Liver (tissue), 9 donors: Measurements from ENCODE around the gene NMD3. TPM values are rescaled to one million over a fixed set of nuclear protein-coding genes. Genes with fewer than 3 reads are reported as not detected.
"Not testable (repeated sequence)": the region's sequence is repeated elsewhere in the genome, so short reads cannot be mapped to it uniquely, and the experiment has no call there.

Source experiments
- DNase-seq: peaks from one replicate; pipeline ENCODE4 v3.0.0-alpha.2; 2017; ENCODE audit warnings: low spot score
- H3K27ac ChIP-seq, 2 donors: one replicate each; pipeline ENCODE4 v1.7.0; 2013; ENCODE audit warnings: inconsistent platforms in 2 of 2, low read length in 2 of 2, control low read depth in 1 of 2, low read depth in 1 of 2, mild to moderate bottlenecking in 1 of 2
- H3K27me3 ChIP-seq, 4 donors: one replicate each; pipeline versions ENCODE4 v1.6.1 to v1.7.0; 2013; ENCODE audit warnings: low read length in 3 of 4, inconsistent platforms in 1 of 4, mild to moderate bottlenecking in 1 of 4, moderate library complexity in 1 of 4; ENCODE audit not compliant: control insufficient read depth in 4 of 4, insufficient read depth in 4 of 4
- H3K36me3 ChIP-seq, 4 donors: one replicate each; pipeline versions ENCODE4 v1.6.1 to v1.7.0; 2013; ENCODE audit warnings: low read length in 3 of 4, mild to moderate bottlenecking in 3 of 4, low read depth in 1 of 4, moderate library complexity in 1 of 4; ENCODE audit not compliant: control insufficient read depth in 4 of 4, insufficient read depth in 3 of 4
- H3K4me1 ChIP-seq, 4 donors: one replicate each; pipeline versions ENCODE4 v1.6.1 to v1.7.0; 2013; ENCODE audit warnings: low read length in 3 of 4, mild to moderate bottlenecking in 3 of 4, moderate library complexity in 1 of 4; ENCODE audit not compliant: control insufficient read depth in 4 of 4, insufficient read depth in 4 of 4
- H3K4me3 ChIP-seq, 3 donors: one replicate each; pipeline versions ENCODE4 v1.6.1 to v1.7.0; 2013; ENCODE audit warnings: low read length in 3 of 3, control low read depth in 1 of 3, low read depth in 1 of 3, mild to moderate bottlenecking in 1 of 3
- H3K9ac ChIP-seq, 2 donors: one replicate each; pipeline ENCODE4 v1.7.0; 2013; ENCODE audit warnings: low read length in 2 of 2, mild to moderate bottlenecking in 2 of 2, moderate library complexity in 2 of 2, control low read depth in 1 of 2, low read depth in 1 of 2
- H3K9me3 ChIP-seq, 4 donors: one replicate each; pipeline versions ENCODE4 v1.6.1 to v1.7.0; 2013; ENCODE audit warnings: low read length in 3 of 4; ENCODE audit not compliant: control insufficient read depth in 4 of 4
- EGR1 ChIP-seq, 2 donors: IDR thresholded peaks; 2 replicates each; pipeline ENCODE4 v1.6.1; 2016 to 2018; ENCODE audit warnings: antibody characterized with exemption in 2 of 2, low read depth in 2 of 2
- FOXA1 ChIP-seq: IDR thresholded peaks from 2 replicates; pipeline ENCODE4 v1.6.1; 2016; ENCODE audit warnings: antibody characterized with exemption
- FOXA2 ChIP-seq: IDR thresholded peaks from 2 replicates; pipeline ENCODE4 v1.6.1; 2016; ENCODE audit warnings: antibody characterized with exemption
- GABPA ChIP-seq, 2 donors: IDR thresholded peaks in 1 of 2; conservative IDR thresholded peaks in 1 of 2; 2 replicates each; pipeline ENCODE4 v1.6.1; 2016; ENCODE audit warnings: antibody characterized with exemption in 2 of 2, mild to moderate bottlenecking in 1 of 2, moderate library complexity in 1 of 2
- HNF4A ChIP-seq, 2 donors: conservative IDR thresholded peaks; 2 replicates each; pipeline ENCODE4 v1.6.1; 2016; ENCODE audit warnings: antibody characterized with exemption in 2 of 2, mild to moderate bottlenecking in 2 of 2
- NR2F2 ChIP-seq: IDR thresholded peaks from 2 replicates; pipeline ENCODE4 v1.6.1; 2016; ENCODE audit warnings: antibody characterized with exemption
- RAD21 ChIP-seq, 2 donors: IDR thresholded peaks; 2 replicates each; pipeline ENCODE4 v1.6.1; 2016; ENCODE audit warnings: antibody characterized with exemption in 2 of 2, mild to moderate bottlenecking in 2 of 2
- SP1 ChIP-seq: IDR thresholded peaks from 2 replicates; pipeline ENCODE4 v1.6.1; 2018; ENCODE audit warnings: antibody characterized with exemption, mild to moderate bottlenecking
- TAF1 ChIP-seq: conservative IDR thresholded peaks from 2 replicates; pipeline ENCODE4 v1.6.1; 2016; ENCODE audit warnings: antibody characterized with exemption, mild to moderate bottlenecking
- WGBS: extraction: QIAGEN DNeasy Blood & Tissue Kit; methylation state at CpG from one replicate; pipeline ENCODE4 v1.1.7; 2013; 5-methylcytosine and 5-hydroxymethylcytosine counted together
- polyA plus RNA-seq, 2 donors: library from polyadenylated mRNA; stranded (reverse) in 1 of 2; unstranded in 1 of 2; fragments of 200-250 nt in 1 of 2; fragments of >200 nt in 1 of 2; fragmentation: Nextera tagmentation in 1 of 2; extraction: Ambion mirVana in 1 of 2; gene quantifications; one replicate each; pipeline versions ENCODE4 v1.2.1 to v1.2.3, GENCODE V29; 2013 to 2015
- total RNA-seq, 2 donors: library from RNA; depleted of rRNA; stranded (reverse); fragments of >200 nt; gene quantifications; one replicate each; pipeline ENCODE4 v1.2.3, GENCODE V29; 2014
- TF ChIP-seq, protein P1 (sequence below): fragments of 150-350 bp; IDR thresholded peaks from 2 replicates; pipeline ENCODE4 v1.5.1; 2017; ENCODE audit warnings: improper control_type of control experiment, low read depth, low read length; ENCODE audit not compliant: missing input control
- TF ChIP-seq, protein P2 (sequence below): IDR thresholded peaks from 2 replicates; pipeline ENCODE4 v1.6.1; 2016; ENCODE audit warnings: antibody characterized with exemption
- TF ChIP-seq, protein P3 (sequence below): IDR thresholded peaks from 2 replicates; pipeline ENCODE4 v1.6.1; 2016; ENCODE audit warnings: antibody characterized with exemption, mild to moderate bottlenecking
- TF ChIP-seq, protein P4 (sequence below): IDR thresholded peaks from 2 replicates; pipeline ENCODE4 v1.6.1; 2016; ENCODE audit warnings: antibody characterized with exemption
- donor health status: healthy.
- donor health status: healthy.
- donor health status: healthy.
- donor health status: healthy.
- donor health status: healthy.

NMD3 gene
- total and polyA plus RNA-seq, 4 donors: 19.9 to 58.7 (median 36.6) TPM

DNA sequence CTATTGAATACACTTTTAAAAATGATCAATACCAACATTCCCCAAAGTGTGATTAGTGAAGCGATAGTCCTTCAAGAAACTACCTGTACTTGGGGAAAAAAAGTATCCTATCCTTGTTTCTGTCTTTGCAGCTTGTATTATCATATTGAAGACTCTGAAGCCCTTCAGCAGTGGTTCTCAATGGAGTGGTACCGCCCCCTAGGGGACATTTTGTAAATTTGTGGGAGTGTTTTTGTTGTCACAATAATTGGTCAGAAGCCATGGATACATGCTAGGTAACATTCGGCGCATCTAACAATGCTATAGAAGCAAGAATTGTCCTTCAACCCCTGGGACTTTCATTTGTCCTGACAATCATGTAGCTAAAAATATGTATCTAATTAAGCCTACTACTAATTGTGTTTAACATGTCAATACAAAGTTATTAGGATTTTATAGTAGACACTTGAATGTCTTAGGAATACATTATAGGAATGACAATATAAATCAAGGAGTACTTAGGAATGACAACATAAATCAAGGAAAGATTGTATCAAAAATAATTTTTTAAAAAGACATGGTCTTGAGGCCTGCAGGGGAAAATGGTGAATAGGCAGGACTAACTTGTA, 53.7 kb downstream of the NMD3 start:
- TF ChIP-seq NR2F2: no peak
- TF ChIP-seq, protein P1, sequence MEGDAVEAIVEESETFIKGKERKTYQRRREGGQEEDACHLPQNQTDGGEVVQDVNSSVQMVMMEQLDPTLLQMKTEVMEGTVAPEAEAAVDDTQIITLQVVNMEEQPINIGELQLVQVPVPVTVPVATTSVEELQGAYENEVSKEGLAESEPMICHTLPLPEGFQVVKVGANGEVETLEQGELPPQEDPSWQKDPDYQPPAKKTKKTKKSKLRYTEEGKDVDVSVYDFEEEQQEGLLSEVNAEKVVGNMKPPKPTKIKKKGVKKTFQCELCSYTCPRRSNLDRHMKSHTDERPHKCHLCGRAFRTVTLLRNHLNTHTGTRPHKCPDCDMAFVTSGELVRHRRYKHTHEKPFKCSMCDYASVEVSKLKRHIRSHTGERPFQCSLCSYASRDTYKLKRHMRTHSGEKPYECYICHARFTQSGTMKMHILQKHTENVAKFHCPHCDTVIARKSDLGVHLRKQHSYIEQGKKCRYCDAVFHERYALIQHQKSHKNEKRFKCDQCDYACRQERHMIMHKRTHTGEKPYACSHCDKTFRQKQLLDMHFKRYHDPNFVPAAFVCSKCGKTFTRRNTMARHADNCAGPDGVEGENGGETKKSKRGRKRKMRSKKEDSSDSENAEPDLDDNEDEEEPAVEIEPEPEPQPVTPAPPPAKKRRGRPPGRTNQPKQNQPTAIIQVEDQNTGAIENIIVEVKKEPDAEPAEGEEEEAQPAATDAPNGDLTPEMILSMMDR: peak; percentile 54
- TF ChIP-seq, protein P2, sequence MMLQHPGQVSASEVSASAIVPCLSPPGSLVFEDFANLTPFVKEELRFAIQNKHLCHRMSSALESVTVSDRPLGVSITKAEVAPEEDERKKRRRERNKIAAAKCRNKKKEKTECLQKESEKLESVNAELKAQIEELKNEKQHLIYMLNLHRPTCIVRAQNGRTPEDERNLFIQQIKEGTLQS: no peak
- TF ChIP-seq RAD21 (IDR thresholded peaks at IDR 0.05): peak; percentile 74 to 78
- TF ChIP-seq HNF4A (conservative IDR thresholded peaks at IDR 0.05): no peak
- TF ChIP-seq SP1: no peak
- no peak overlapping the region for H3K4me3 ChIP-seq
- 74% methylated on average over 4 of the region's 4 CpGs for WGBS
- H3K27me3 ChIP-seq: no peaks in the 10 kb centered on the region
- H3K27ac ChIP-seq: no peak overlapping the region
- peaks cover 0 to 2% (median 0%) of the 10 kb centered on the region in 4 donors for H3K4me1 ChIP-seq
- DNase-seq: peak; percentile 49
- no peak overlapping the region for H3K9ac ChIP-seq
- H3K36me3 ChIP-seq: peaks cover 2 to 7% (median 6%) of the 10 kb centered on the region in 4 donors
- H3K9me3 ChIP-seq: peaks cover 0 to 4% (median 2%) of the 10 kb centered on the region in 4 donors

DNA sequence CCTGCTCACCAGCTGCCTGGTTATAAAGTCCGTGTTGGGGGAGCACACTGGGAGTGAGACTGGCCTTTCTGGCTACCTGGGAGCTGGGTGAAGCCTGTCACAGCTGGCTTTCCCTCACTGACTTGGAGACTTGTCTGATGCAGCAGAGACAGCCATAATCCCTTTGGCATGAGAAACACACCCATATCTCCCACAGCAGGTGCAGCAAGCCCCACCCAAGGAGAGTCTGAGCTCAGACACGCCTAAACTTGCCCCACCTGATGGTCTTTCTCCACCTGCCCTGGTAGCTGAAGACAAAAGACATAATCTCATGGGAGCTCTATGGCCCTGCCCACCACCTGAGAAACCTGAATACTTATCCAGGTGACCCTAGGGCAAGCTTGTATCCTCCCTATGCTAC, 54.8 kb downstream of the NMD3 start:
- H3K36me3 ChIP-seq: peaks cover 2 to 7% (median 6%) of the 10 kb centered on the region in 4 donors
- no peak for DNase-seq
- peaks cover 0 to 4% (median 2%) of the 10 kb centered on the region in 4 donors for H3K9me3 ChIP-seq
- no peaks in the 10 kb centered on the region for H3K27me3 ChIP-seq
- WGBS: 88% methylated on average over 2 of the region's 2 CpGs
- peaks cover 0 to under 1% (median 0%) of the 10 kb centered on the region in 4 donors for H3K4me1 ChIP-seq
- no peak overlapping the region for H3K27ac ChIP-seq
- no peak overlapping the region for H3K4me3 ChIP-seq
- H3K9ac ChIP-seq: no peak overlapping the region
- TF ChIP-seq, protein P3, sequence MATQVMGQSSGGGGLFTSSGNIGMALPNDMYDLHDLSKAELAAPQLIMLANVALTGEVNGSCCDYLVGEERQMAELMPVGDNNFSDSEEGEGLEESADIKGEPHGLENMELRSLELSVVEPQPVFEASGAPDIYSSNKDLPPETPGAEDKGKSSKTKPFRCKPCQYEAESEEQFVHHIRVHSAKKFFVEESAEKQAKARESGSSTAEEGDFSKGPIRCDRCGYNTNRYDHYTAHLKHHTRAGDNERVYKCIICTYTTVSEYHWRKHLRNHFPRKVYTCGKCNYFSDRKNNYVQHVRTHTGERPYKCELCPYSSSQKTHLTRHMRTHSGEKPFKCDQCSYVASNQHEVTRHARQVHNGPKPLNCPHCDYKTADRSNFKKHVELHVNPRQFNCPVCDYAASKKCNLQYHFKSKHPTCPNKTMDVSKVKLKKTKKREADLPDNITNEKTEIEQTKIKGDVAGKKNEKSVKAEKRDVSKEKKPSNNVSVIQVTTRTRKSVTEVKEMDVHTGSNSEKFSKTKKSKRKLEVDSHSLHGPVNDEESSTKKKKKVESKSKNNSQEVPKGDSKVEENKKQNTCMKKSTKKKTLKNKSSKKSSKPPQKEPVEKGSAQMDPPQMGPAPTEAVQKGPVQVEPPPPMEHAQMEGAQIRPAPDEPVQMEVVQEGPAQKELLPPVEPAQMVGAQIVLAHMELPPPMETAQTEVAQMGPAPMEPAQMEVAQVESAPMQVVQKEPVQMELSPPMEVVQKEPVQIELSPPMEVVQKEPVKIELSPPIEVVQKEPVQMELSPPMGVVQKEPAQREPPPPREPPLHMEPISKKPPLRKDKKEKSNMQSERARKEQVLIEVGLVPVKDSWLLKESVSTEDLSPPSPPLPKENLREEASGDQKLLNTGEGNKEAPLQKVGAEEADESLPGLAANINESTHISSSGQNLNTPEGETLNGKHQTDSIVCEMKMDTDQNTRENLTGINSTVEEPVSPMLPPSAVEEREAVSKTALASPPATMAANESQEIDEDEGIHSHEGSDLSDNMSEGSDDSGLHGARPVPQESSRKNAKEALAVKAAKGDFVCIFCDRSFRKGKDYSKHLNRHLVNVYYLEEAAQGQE: no peak
- TF ChIP-seq FOXA2 (no peak), GABPA (IDR thresholded peaks at IDR 0.05 in 1 of 2, conservative IDR thresholded peaks at IDR 0.05 in 1 of 2) (no peak), TAF1 (no peak), EGR1 (IDR thresholded peaks at IDR 0.05; ENCODE audit: low read depth in 2 of 2) (no peak), FOXA1 (no peak)
- TF ChIP-seq, protein P4, sequence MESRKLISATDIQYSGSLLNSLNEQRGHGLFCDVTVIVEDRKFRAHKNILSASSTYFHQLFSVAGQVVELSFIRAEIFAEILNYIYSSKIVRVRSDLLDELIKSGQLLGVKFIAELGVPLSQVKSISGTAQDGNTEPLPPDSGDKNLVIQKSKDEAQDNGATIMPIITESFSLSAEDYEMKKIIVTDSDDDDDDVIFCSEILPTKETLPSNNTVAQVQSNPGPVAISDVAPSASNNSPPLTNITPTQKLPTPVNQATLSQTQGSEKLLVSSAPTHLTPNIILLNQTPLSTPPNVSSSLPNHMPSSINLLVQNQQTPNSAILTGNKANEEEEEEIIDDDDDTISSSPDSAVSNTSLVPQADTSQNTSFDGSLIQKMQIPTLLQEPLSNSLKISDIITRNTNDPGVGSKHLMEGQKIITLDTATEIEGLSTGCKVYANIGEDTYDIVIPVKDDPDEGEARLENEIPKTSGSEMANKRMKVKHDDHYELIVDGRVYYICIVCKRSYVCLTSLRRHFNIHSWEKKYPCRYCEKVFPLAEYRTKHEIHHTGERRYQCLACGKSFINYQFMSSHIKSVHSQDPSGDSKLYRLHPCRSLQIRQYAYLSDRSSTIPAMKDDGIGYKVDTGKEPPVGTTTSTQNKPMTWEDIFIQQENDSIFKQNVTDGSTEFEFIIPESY: no peak

DNA sequence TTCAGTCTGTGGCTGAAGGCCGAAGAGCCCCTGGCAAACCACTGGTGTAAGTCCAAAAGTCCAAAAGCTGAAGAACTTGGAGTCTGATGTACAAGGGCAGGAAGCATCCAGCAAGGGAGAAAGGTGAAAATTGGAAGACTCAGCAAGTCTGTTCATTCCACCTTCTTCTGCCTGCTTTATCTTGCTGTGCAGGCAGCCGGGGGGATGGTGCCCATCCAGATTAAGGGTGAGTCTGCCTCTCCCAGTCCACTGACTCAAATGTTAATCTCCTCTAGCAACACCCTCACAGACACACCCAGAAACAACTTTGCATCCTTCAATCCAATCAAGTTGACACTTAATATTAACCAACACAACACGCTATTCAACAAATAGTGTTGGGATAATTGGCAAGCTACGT, 61.3 kb downstream of the NMD3 start:
- H3K4me3 ChIP-seq, H3K9ac ChIP-seq, H3K9me3 ChIP-seq, H3K27me3 ChIP-seq, DNase-seq, H3K4me1 ChIP-seq, H3K36me3 ChIP-seq, H3K27ac ChIP-seq: not testable (repeated sequence)
- WGBS: 93% methylated on average over 4 of the region's 4 CpGs
